Karpas-422 (cell line): Measurements from ENCODE around the gene ANK2. TPM values are rescaled to one million over a fixed set of nuclear protein-coding genes. Genes with fewer than 3 reads are reported as not detected.

ENCODE experiments used
- DNase-seq: peaks from one replicate; pipeline ENCODE4 v3.0.0-alpha.2; 2015
- H2AFZ ChIP-seq: fragments of 200-600 bp; sonication (generic); 2 replicates; pipeline ENCODE4 v1.6.1; 2014; ENCODE audit warnings: antibody characterized with exemption, low read length, mixed read lengths
- H3K27ac ChIP-seq: fragments of 200-600 bp; sonication (generic); 2 replicates; pipeline ENCODE4 v1.5.1; 2014; ENCODE audit warnings: mild to moderate bottlenecking, low read length, moderate library complexity
- H3K27me3 ChIP-seq: fragments of 200-600 bp; sonication (generic); 2 replicates; pipeline ENCODE4 v1.6.1; 2014; ENCODE audit warnings: low read length, mixed read lengths
- H3K36me3 ChIP-seq: fragments of 200-600 bp; sonication (generic); 2 replicates; pipeline ENCODE4 v1.6.1; 2014; ENCODE audit warnings: low read length, mixed read lengths; ENCODE audit not compliant: insufficient read depth
- H3K4me1 ChIP-seq: fragments of 200-600 bp; sonication (generic); 2 replicates; pipeline ENCODE4 v1.6.1; 2014; ENCODE audit warnings: mild to moderate bottlenecking, low read length, mixed read lengths
- H3K4me2 ChIP-seq: fragments of 200-600 bp; sonication (generic); 2 replicates; pipeline ENCODE4 v1.6.1; 2014; ENCODE audit warnings: low read length, low read depth, mild to moderate bottlenecking; ENCODE audit not compliant: poor library complexity, severe bottlenecking
- H3K4me3 ChIP-seq: fragments of 200-600 bp; sonication (generic); 2 replicates; pipeline ENCODE4 v1.5.1; 2014; ENCODE audit warnings: mild to moderate bottlenecking, antibody characterized with exemption, low read length, mixed read lengths
- H3K79me2 ChIP-seq: fragments of 200-600 bp; sonication (generic); 2 replicates; pipeline ENCODE4 v1.6.1; 2014; ENCODE audit warnings: mild to moderate bottlenecking, low read length, mixed read lengths
- H3K9ac ChIP-seq: fragments of 200-600 bp; sonication (generic); 2 replicates; pipeline ENCODE4 v1.6.0; 2014; ENCODE audit warnings: low read length
- H3K9me2 ChIP-seq: fragments of 200-600 bp; sonication (generic), shearing (Covaris generic); replicated peaks from 2 replicates; pipeline ENCODE4 v1.6.0; 2014; ENCODE audit warnings: mild to moderate bottlenecking, low read length, moderate library complexity; ENCODE audit not compliant: insufficient read depth
- H3K9me3 ChIP-seq: fragments of 300-700, 200-600 bp; sonication (generic); 2 replicates; pipeline ENCODE4 v1.6.1; 2014; ENCODE audit warnings: low read length, mixed read lengths
- H4K20me1 ChIP-seq: fragments of 200-600 bp; sonication (generic); 2 replicates; pipeline ENCODE4 v1.6.1; 2014; ENCODE audit warnings: mild to moderate bottlenecking, antibody characterized with exemption, low read length, low read depth; ENCODE audit not compliant: insufficient read depth
- total RNA-seq: library from RNA; depleted of rRNA; stranded (reverse); fragments of >200 nt; shearing (Covaris generic); gene quantifications from 2 replicates; pipeline ENCODE4 v1.2.3, GENCODE V29; 2014; ENCODE audit warnings: low replicate concordance

The ANK2 gene
- total RNA-seq, 1 experiment from 2014 or later, result 3.1 TPM

DNA sequence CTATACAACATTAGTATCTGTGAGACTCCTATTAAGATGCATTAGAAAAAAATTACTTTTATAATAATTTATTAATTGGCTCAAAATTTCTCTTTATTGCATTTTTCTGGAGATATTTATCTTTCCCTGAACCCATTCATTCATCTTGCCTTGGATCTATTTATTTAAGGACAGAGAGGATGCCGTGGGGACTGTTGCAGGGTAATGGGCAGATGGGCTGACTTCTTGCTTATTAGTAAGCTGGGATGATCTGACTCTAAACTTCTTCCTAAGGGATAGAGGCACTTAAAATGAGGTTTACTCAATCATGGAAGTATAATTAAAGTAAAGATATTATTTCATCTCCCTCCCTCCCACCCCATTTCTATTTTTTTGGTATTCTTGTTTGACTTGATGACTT is 18.2 kb upstream of the ANK2 start:
- H3K27ac ChIP-seq, result no peak overlapping the region
- no peaks in the 10 kb centered on the region for H3K36me3 ChIP-seq
- H2AFZ ChIP-seq, result no peak overlapping the region
- H3K9me3 ChIP-seq, result no peaks in the 10 kb centered on the region
- H3K4me1 ChIP-seq, result no peaks in the 10 kb centered on the region
- no peaks in the 10 kb centered on the region for H4K20me1 ChIP-seq
- no peaks in the 10 kb centered on the region for H3K9me2 ChIP-seq
- no peak for DNase-seq
- no peak overlapping the region for H3K4me2 ChIP-seq
- no peaks in the 10 kb centered on the region for H3K27me3 ChIP-seq
- H3K9ac ChIP-seq, result no peak overlapping the region
- H3K79me2 ChIP-seq, result no peaks in the 10 kb centered on the region
- H3K4me3 ChIP-seq, result no peak overlapping the region

DNA sequence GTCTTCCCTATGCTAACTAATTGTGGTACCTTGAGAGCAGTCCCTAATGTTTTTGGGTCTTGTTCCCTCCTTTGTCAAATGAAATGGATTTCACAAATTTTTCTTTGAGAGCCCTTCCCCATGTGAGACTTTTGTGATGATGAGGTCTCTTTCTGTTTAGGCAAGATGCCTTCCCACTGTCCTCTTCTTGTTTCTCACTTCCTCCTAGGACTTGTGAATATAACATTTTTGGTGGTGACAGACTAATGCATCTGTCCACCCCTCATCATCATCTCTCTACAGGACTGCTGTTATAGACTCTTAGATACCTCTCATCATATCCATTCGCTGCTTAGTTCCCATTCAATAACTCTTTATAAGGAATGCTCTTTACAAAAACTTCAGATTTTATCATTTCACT is 8.7 kb upstream of the ANK2 start:
- Histone ChIP-seq H3K9ac (no peak overlapping the region), H3K36me3 (no peaks in the 10 kb centered on the region), H3K9me3 (no peaks in the 10 kb centered on the region), H3K4me3 (no peak overlapping the region), H3K4me1 (no peaks in the 10 kb centered on the region), H3K27ac (no peak overlapping the region), H3K27me3 (no peaks in the 10 kb centered on the region), H2AFZ (no peak overlapping the region), H3K4me2 (no peak overlapping the region), H4K20me1 (no peaks in the 10 kb centered on the region), H3K9me2 (no peaks in the 10 kb centered on the region), H3K79me2 (no peaks in the 10 kb centered on the region)
- DNase-seq, result no peak

DNA sequence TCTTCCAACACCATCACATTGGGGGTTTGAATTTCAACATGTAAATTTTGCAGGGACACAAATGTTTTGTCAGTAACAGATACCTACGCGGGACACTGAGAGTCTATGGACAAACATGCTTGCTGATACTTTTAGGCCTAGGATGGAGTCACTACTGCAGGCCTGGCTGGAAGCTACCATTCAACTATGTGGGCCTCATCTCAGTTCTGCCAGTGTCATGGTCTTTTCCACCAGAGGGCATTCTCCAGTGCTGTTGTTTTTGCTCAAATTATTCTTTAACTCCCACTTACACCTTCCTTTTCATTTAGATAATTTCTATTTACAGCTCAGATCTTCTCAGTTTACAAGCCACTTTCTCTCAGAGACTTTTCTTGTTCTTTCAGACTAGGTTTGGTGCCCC is 7.0 kb upstream of the ANK2 start:
- no peak overlapping the region for H3K4me2 ChIP-seq
- no peaks in the 10 kb centered on the region for H3K9me2 ChIP-seq
- 0 out of 2 replicates have a peak, but pooled peaks cover 3% of the 10 kb centered on the region for H3K27me3 ChIP-seq
- no peak overlapping the region for H3K9ac ChIP-seq
- DNase-seq, result no peak
- no peaks in the 10 kb centered on the region for H3K4me1 ChIP-seq
- H3K4me3 ChIP-seq, result no peak overlapping the region
- no peaks in the 10 kb centered on the region for H3K79me2 ChIP-seq
- no peaks in the 10 kb centered on the region for H3K9me3 ChIP-seq
- H3K36me3 ChIP-seq, result no peaks in the 10 kb centered on the region
- no peaks in the 10 kb centered on the region for H4K20me1 ChIP-seq
- no peak overlapping the region for H3K27ac ChIP-seq
- H2AFZ ChIP-seq, result no peak overlapping the region

DNA sequence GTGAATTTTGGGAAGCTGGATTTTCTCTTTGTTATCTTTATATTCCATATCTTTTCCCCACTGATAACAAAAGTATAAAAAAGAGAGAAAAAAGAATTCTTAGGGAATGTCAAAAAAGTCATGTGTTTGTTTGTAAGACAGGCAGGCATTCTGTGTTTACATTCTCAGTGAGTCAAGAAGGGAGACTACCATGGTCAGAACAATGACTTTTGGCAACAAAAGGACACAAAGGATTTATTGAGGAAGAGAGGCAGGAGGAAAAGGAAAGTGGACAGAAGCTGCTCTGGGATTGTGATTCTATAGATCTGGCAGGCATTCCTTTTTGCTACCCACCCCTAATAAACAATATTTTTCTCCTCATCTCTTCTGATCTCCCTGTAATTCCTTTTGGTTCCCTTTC is 5.9 kb upstream of the ANK2 start:
- H3K79me2 ChIP-seq, result no peaks in the 10 kb centered on the region
- no peak overlapping the region for H2AFZ ChIP-seq
- no peaks in the 10 kb centered on the region for H3K36me3 ChIP-seq
- no peak overlapping the region for H3K27ac ChIP-seq
- 0 out of 2 replicates have a peak, but pooled peaks cover 3% of the 10 kb centered on the region for H3K27me3 ChIP-seq
- H3K9me3 ChIP-seq, result no peaks in the 10 kb centered on the region
- H3K4me1 ChIP-seq, result no peaks in the 10 kb centered on the region
- no peak overlapping the region for H3K4me2 ChIP-seq
- no peak overlapping the region for H3K9ac ChIP-seq
- no peaks in the 10 kb centered on the region for H3K9me2 ChIP-seq
- H3K4me3 ChIP-seq, result no peak overlapping the region
- no peaks in the 10 kb centered on the region for H4K20me1 ChIP-seq
- DNase-seq, result no peak

DNA sequence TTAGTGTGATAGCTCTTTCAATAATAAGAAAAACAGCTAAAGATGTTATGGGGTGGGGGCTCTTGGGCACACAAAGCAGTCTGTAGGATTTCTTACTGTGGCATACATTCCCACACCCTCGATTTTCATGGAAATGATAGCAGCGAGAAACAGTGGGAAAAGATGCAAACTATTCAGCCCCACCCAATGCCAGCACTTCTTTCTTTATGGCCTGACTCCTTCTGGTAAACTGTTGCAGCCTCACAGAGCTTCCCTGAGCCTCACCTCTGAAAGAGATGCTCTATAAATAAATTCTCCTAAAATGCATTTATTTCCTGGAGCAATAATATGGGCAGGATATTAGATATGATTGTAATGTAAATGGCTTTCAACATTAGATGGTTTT is 910 bp downstream of the ANK2 start:
- Histone ChIP-seq H3K4me2 (no peak overlapping the region), H3K36me3 (no peaks in the 10 kb centered on the region), H3K4me1 (no peaks in the 10 kb centered on the region), H3K9me3 (no peaks in the 10 kb centered on the region), H3K9ac (no peak overlapping the region), H4K20me1 (no peaks in the 10 kb centered on the region), H3K4me3 (no peak overlapping the region), H3K27ac (no peak overlapping the region), H2AFZ (no peak overlapping the region), H3K27me3 (0 out of 2 replicates have a peak, but pooled peaks cover 3% of the 10 kb centered on the region), H3K9me2 (no peaks in the 10 kb centered on the region), H3K79me2 (no peaks in the 10 kb centered on the region)
- no peak for DNase-seq

DNA sequence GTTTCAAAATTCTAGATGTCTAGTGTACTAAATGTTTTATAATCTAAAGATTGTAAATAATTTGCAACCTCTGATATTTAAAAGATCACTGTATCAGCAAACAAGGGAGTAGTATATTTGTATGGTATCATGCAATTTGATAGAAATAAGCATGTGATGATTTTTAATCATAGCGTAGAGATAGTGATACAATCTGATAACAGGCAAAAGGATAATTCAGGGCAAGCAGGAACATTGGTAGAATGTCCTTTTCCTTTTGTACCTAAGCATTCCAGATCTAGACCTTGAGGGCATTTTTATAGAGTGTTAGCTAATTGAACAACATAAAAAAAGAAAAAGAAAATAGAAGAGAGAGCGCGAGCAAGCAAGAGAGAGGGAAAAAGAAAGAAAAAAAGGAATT is 1.4 kb downstream of the ANK2 start:
- Histone ChIP-seq H3K36me3 (no peaks in the 10 kb centered on the region), H3K4me2 (no peak overlapping the region), H3K27ac (no peak overlapping the region), H3K27me3 (0 out of 2 replicates have a peak, but pooled peaks cover 3% of the 10 kb centered on the region), H3K4me1 (no peaks in the 10 kb centered on the region), H2AFZ (no peak overlapping the region), H3K9me2 (no peaks in the 10 kb centered on the region), H3K4me3 (no peak overlapping the region), H3K79me2 (no peaks in the 10 kb centered on the region), H3K9me3 (no peaks in the 10 kb centered on the region), H3K9ac (no peak overlapping the region), H4K20me1 (no peaks in the 10 kb centered on the region)
- DNase-seq, result no peak

DNA sequence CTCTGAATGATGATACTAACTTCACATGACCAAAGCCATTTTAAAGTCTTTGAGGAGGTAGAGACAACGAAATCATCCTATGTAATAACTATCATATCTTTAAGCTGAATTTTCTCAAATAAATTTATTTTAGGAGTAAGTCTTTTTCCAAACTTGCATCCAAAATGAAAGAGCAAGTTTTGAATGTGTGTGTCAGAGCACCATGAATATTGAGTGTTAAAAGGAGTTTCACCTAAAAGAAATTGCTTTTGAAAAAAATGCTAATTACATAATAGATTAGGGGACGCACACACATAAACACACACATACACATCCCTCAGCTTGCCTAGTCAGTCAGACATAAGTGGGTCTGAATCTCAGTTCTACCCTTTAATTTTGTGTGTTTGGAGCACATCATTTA is 1.9 kb downstream of the ANK2 start:
- DNase-seq, result no peak
- no peaks in the 10 kb centered on the region for H3K4me1 ChIP-seq
- no peak overlapping the region for H3K27ac ChIP-seq
- H3K79me2 ChIP-seq, result no peaks in the 10 kb centered on the region
- H4K20me1 ChIP-seq, result no peaks in the 10 kb centered on the region
- no peak overlapping the region for H2AFZ ChIP-seq
- no peaks in the 10 kb centered on the region for H3K9me2 ChIP-seq
- 0 out of 2 replicates have a peak, but pooled peaks cover 3% of the 10 kb centered on the region for H3K27me3 ChIP-seq
- no peak overlapping the region for H3K9ac ChIP-seq
- no peak overlapping the region for H3K4me3 ChIP-seq
- no peak overlapping the region for H3K4me2 ChIP-seq
- H3K9me3 ChIP-seq, result no peaks in the 10 kb centered on the region
- no peaks in the 10 kb centered on the region for H3K36me3 ChIP-seq

DNA sequence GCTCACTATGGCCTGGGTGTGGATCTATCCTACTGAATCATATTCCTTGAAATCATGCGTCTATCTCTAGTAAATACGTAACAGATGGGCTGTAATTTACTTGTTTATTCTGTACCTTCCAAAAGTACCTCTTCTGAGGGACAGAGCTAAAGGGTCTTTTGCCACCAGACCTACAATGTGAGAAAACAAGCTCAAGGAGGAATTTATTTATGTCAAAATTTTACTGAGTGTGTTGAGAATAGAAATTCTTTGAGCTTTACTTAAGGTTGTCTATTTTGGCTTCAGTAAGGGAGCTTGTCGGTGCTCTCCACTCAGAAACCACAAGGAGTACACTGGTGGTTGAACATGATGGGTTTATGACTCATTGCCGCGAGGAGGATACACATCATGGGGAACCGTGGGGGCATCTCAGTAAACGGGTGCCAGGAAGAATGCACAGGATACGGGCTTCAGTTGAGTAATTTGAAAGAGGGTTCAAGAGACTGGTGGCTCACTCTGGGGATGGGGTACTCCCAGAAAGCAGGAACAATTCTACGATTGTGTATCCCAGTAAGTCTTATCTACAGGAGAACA is 3.0 kb downstream of the ANK2 start:
- Histone ChIP-seq H3K27me3 (no peaks in the 10 kb centered on the region), H3K9ac (no peak overlapping the region), H3K4me3 (no peak overlapping the region), H3K4me2 (no peak overlapping the region), H3K4me1 (no peaks in the 10 kb centered on the region), H3K36me3 (no peaks in the 10 kb centered on the region), H4K20me1 (no peaks in the 10 kb centered on the region), H3K9me2 (no peaks in the 10 kb centered on the region), H3K79me2 (no peaks in the 10 kb centered on the region), H3K27ac (no peak overlapping the region), H2AFZ (no peak overlapping the region), H3K9me3 (no peaks in the 10 kb centered on the region)
- DNase-seq, result no peak

DNA sequence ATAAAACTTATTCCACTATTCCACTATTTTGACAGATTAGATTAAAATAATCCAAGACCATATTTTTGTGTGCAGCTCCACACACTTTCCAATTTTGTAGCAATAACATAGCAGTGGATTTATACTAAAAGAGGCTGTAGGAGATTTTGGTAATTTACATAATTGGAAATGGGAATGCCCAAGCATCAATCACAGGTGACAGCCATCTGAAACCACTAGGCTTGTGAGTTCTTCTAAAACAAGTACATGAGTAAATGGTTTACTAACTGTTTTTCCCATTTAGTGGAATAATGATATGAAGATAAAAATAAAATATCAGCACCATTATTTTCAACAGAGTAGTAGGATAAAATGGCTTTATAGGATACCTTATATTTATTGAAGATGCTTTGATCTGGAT is 4.4 kb downstream of the ANK2 start:
- no peak overlapping the region for H3K9ac ChIP-seq
- DNase-seq, result no peak
- H3K4me3 ChIP-seq, result no peak overlapping the region
- no peaks in the 10 kb centered on the region for H3K9me3 ChIP-seq
- H2AFZ ChIP-seq, result no peak overlapping the region
- no peaks in the 10 kb centered on the region for H3K9me2 ChIP-seq
- H3K4me1 ChIP-seq, result no peaks in the 10 kb centered on the region
- H3K4me2 ChIP-seq, result no peak overlapping the region
- H4K20me1 ChIP-seq, result no peaks in the 10 kb centered on the region
- H3K27ac ChIP-seq, result no peak overlapping the region
- no peaks in the 10 kb centered on the region for H3K36me3 ChIP-seq
- H3K27me3 ChIP-seq, result no peaks in the 10 kb centered on the region
- no peaks in the 10 kb centered on the region for H3K79me2 ChIP-seq
